PC-9 (cell line): ENCODE data around the gene ATOH8.

Source experiments
- CTCF ChIP-seq: fragments of 200-600 bp; sonication (generic); conservative IDR thresholded peaks from 2 replicates; pipeline ENCODE4 v1.6.1; 2017; ENCODE audit warnings: mixed run types, antibody characterized with exemption, mild to moderate bottlenecking, moderate library complexity
- EZH2 ChIP-seq: fragments of 200-600 bp; sonication (generic); IDR thresholded peaks from 2 replicates; pipeline ENCODE4 v1.8.0; 2017; ENCODE audit warnings: antibody characterized with exemption, low read depth

GRCh38 chr2:85790032-85790431 is 36.2 kb downstream of the ATOH8 start:
- no peak for TF ChIP-seq CTCF
- no peak for TF ChIP-seq EZH2
